Measurements from ENCODE around the gene ZFP82. TPM values are rescaled to one million over a fixed set of nuclear protein-coding genes. Genes with fewer than 3 reads are reported as not detected.
A peak's percentile ranks its signal among the peaks of the same experiment; 100 is the strongest.

ZFP82 gene
- total RNA-seq, 4 donors from 2014 or later = 0.30 to 2.1 (median 0.95) TPM

DNA sequence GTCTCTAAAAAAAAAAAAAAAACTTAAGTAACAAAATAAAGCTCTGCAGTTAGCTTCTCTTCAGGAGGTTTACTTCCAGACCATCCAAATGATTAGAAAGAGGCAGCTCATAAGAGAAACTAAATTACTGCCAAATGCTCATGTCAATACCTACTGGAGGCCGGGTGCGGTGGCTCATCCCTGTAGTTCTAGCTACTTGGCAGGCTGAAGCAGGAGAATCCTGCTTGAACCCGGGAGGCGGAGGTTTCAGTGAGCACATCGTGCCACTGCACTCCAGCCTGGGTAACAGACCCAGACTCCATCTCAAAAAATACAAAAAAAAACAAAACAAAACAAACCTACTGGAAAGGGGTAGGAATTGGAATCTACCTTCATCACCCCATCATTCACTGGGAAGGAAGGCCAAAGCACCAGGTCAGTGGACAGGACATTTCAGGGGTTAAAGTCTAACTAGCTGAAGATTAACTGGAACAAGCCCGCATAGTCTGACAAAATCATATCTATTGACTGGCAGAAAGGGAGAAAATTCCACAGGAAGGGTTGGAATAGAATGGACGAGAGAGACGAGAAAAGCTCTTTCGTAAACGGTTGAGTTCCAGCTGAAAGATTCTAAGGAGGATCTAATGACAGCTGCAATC is 40.8 kb downstream of the ZFP82 start:
- H3K4me3 ChIP-seq = peak overlapping the region in 3 of 4 donors; percentile 63 to 78 (median 78)

DNA sequence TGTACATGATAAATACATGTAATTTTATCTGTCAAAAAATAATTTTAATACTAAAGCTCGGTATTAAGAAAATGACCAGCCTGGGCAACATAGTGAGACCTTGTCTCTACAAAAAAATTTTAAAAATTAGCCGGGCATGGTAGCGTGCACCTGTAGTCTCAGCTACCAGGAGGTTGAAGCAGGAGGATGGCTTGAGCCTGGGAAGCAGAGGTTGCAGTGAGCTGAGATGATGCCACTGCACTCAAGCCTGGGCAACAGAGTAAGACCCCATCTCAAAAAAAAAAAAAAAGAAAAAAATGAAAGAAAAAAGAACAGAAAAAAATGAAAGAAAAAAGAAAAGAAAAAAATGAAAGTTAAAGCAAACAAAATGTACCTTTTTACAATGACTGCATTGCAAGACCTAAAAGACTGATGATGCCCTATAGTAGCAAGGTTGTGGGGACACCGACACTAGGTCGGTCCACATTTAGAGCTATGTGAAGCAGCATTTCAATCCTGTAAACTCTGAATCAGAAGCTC is 44.7 kb downstream of the ZFP82 start:
- no peak for DNase-seq
- 94 to 97% methylated on average over 5 of the region's 5 CpGs for WGBS, 2 donors
- H3K36me3 ChIP-seq = peaks cover 0 to 22% (median 0%) of the 10 kb centered on the region in 3 donors
- H3K4me3 ChIP-seq = no peak overlapping the region
- TF ChIP-seq, protein P1, sequence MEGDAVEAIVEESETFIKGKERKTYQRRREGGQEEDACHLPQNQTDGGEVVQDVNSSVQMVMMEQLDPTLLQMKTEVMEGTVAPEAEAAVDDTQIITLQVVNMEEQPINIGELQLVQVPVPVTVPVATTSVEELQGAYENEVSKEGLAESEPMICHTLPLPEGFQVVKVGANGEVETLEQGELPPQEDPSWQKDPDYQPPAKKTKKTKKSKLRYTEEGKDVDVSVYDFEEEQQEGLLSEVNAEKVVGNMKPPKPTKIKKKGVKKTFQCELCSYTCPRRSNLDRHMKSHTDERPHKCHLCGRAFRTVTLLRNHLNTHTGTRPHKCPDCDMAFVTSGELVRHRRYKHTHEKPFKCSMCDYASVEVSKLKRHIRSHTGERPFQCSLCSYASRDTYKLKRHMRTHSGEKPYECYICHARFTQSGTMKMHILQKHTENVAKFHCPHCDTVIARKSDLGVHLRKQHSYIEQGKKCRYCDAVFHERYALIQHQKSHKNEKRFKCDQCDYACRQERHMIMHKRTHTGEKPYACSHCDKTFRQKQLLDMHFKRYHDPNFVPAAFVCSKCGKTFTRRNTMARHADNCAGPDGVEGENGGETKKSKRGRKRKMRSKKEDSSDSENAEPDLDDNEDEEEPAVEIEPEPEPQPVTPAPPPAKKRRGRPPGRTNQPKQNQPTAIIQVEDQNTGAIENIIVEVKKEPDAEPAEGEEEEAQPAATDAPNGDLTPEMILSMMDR (IDR thresholded peaks at IDR 0.05) = no peak
- TF ChIP-seq POLR2A (IDR thresholded peaks at IDR 0.05) = no peak
- peaks cover 0 to 14% (median 9%) of the 10 kb centered on the region in 3 donors for H3K4me1 ChIP-seq
- H3K27ac ChIP-seq = no peak overlapping the region
- intact Hi-C loops (cut with DNase I) = no loop called here
- H3K9me3 ChIP-seq = peaks cover 0 to 48% (median 0%) of the 10 kb centered on the region in 3 donors
- H3K27me3 ChIP-seq = no peaks in the 10 kb centered on the region

More for the DNA sequence above, 40.8 kb downstream of the ZFP82 start:
- Histone ChIP-seq H3K27ac (peak overlapping the region in 2 of 4 donors; percentile 87 to 91), H3K4me1 (peaks cover 0 to 21% (median 9%) of the 10 kb centered on the region in 3 donors), H3K36me3 (peaks cover 0 to 6% (median 0%) of the 10 kb centered on the region in 3 donors), H3K9me3 (peaks cover 0 to 16% (median 0%) of the 10 kb centered on the region in 3 donors), H3K27me3 (no peaks in the 10 kb centered on the region)
- intact Hi-C loops (cut with DNase I) = no loop called here
- DNase-seq = no peak
- WGBS, 2 donors = 42 to 56% methylated on average over 9 to 10 of the region's 10 CpGs
- TF ChIP-seq, protein P1 (IDR thresholded peaks at IDR 0.05) = no peak
- no peak for TF ChIP-seq POLR2A (IDR thresholded peaks at IDR 0.05)

DNA sequence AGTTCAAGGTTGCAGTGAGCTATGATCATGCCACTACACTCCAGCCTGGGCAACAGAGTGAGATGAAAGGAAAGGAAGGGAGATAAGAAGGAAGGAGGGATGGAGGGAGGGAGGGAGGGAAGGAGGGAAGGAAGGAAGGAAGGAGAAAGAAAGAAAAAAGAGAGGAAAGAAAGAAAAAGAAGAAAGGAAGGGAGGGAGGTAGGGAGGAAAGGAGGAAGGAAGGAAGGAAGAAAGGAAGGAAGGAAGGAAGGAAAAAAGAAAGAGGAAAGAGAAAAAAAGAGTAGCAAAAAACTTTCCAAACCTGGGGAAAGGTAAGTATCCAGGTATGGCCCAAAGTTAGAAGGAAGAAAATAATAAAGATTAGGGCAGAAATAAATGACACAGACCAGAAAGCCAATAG is 46.6 kb downstream of the ZFP82 start:
- TF ChIP-seq, protein P1 (IDR thresholded peaks at IDR 0.05) = no peak
- no peak for TF ChIP-seq POLR2A (IDR thresholded peaks at IDR 0.05)
- intact Hi-C loops (cut with DNase I) = no loop called here
- DNase-seq = no peak
- peaks cover 0 to 39% (median 0%) of the 10 kb centered on the region in 3 donors for H3K36me3 ChIP-seq
- H3K9me3 ChIP-seq = peaks cover 0 to 61% (median 0%) of the 10 kb centered on the region in 3 donors
- no peak overlapping the region for H3K4me3 ChIP-seq
- no peaks in the 10 kb centered on the region for H3K4me1 ChIP-seq
- no peak overlapping the region for H3K27ac ChIP-seq
- no peaks in the 10 kb centered on the region for H3K27me3 ChIP-seq

DNA sequence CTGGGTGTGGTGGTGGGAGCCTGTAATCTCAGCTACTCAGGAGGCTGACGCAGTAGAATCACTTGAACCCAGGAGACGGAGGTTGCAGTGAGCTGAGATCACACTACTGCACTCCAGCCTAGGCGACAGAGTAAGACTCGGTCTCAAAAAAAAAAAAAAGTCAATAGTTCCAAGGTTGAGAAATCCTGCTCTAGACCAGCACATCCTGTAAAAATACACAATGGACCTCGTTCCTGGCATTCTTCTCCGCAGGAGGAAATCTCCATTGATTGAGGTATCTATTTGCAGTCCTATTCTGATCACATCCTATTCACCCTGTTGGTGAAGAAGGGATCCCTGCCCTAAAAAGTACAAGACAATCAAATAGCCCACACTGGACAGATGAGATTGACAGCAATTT is 54.6 kb downstream of the ZFP82 start:
- no peak overlapping the region for H3K27ac ChIP-seq
- 78 to 89% methylated on average over 6 of the region's 6 CpGs for WGBS, 2 donors

More for the DNA sequence above, 54.6 kb downstream of the ZFP82 start:
- no peak overlapping the region for H3K4me3 ChIP-seq
- H3K4me1 ChIP-seq = no peaks in the 10 kb centered on the region
- H3K36me3 ChIP-seq = peaks cover 0 to 93% (median 0%) of the 10 kb centered on the region in 3 donors
- H3K27me3 ChIP-seq = no peaks in the 10 kb centered on the region
- intact Hi-C loops (cut with DNase I) = no loop called here
- DNase-seq = no peak
- H3K9me3 ChIP-seq = peaks cover 0 to 51% (median 0%) of the 10 kb centered on the region in 3 donors
- TF ChIP-seq POLR2A (IDR thresholded peaks at IDR 0.05) = no peak
- TF ChIP-seq, protein P1 (IDR thresholded peaks at IDR 0.05) = no peak

Other genes starting within 250 kb of the ZFP82 start
- 1 to 10 TPM; 1.6 to 5.5 (median 2.8) TPM for gene ZNF565, start 204.0 kb downstream of the ZFP82 start, total RNA-seq
- gene ZNF146, start 203.5 kb downstream of the ZFP82 start, total RNA-seq = 10 to 100 TPM; 40.3 to 72.9 (median 59.6) TPM
- 1 to 10 TPM in 3 of 4 donors, under 1 TPM in 1; 0.88 to 4.0 (median 2.0) TPM for gene ZFP14, start 39.4 kb downstream of the ZFP82 start, total RNA-seq
- gene ZNF566, start 70.9 kb upstream of the ZFP82 start, total RNA-seq = 10 to 100 TPM in 1 of 4 donors, 1 to 10 TPM in 3; 4.5 to 13.0 (median 7.4) TPM
- 10 to 100 TPM in 1 of 4 donors, 1 to 10 TPM in 3; 3.7 to 13.4 (median 7.4) TPM for gene ZNF260, start 109.6 kb upstream of the ZFP82 start, total RNA-seq
- gene ZNF529, start 154.6 kb upstream of the ZFP82 start, total RNA-seq = 10 to 100 TPM in 1 of 4 donors, 1 to 10 TPM in 3; 3.2 to 12.8 (median 3.6) TPM
- 1 to 10 TPM in 2 of 4 donors, under 1 TPM in 2; 0.53 to 4.4 (median 0.89) TPM for gene ZNF382, start 186.7 kb upstream of the ZFP82 start, total RNA-seq
- 10 to 100 TPM in 1 of 4 donors, 1 to 10 TPM in 3; 1.4 to 12.6 (median 4.1) TPM for gene ZNF461, start 248.2 kb upstream of the ZFP82 start, total RNA-seq